ENCODE data around the gene BCL2L12. TPM values are rescaled to one million over a fixed set of nuclear protein-coding genes. Genes with fewer than 3 reads are reported as not detected.

BCL2L12 gene
- total RNA-seq, 1 experiment from 2014 or later = 93.9 TPM

DNA sequence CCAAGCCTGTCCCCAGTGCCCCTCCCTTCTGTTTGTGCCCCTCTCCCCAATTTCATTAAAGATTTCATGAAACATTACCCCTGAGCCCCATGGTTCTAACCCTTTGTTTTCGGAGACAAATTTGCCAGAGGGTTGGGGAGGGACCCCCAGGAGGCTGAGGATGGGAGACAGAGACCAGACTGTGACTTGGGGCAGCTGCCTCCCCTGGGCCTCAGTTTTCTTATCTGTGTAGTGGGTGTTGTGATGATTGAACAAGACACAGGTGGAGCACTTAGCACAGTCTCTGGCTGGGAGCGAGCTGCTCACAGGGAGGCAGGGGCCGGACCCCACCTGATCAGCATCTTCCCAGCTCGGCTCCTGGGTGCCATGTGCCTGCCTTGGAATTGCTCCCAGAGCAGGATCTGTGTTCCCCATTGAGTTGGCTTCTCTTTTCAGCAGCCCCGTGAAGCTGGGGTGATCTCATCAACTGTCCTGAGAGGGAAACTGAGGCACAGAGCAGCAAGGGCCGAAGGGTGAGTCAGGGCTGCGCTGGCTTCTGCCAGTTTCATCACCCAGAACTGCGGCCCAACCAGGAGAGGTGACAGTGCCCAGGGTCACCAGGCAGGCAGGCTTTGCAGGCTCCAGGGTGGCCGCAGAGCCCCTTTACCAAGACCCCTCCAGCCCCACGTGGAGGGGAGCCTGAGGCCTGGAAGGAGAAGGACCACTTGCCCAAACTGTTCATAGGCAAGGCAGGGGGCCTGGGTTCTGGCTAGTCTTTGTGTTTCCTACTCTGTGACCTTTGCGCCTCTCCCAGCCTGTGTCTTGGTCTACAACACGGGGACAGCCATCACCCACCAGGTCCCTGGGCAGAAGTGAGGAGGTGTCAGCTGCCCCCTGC lies 6.9 kb upstream of the BCL2L12 start:
- Histone ChIP-seq H3K4me2 (ENCODE audit: low read length) (no peak overlapping the region), H3K27me3 (ENCODE audit: insufficient read depth, low read length) (no peaks in the 10 kb centered on the region), H3K4me3 (replicated peaks in 1 of 2; ENCODE audit: low read depth in 1 of 2, low read length in 2 of 2) (no peak overlapping the region), H3K36me3 (ENCODE audit: control insufficient read depth in 1 of 2, insufficient read depth in 2 of 2, low read length in 2 of 2) (peaks cover 21 to 69% of the 10 kb centered on the region in 2 experiments; a peak in 3 of 4 replicates), H3K79me2 (ENCODE audit: insufficient read depth, low read length) (peaks cover 13% of the 10 kb centered on the region; the same call in 1 of the 2 replicates), H3K27ac (ENCODE audit: low read depth, low read length) (no peak overlapping the region), H4K20me1 (ENCODE audit: insufficient read depth) (no peaks in the 10 kb centered on the region), H3K9me2 (ENCODE audit: insufficient read depth) (no peaks in the 10 kb centered on the region), H3K9ac (ENCODE audit: low read length) (no peak overlapping the region), H3K4me1 (ENCODE audit: control insufficient read depth in 1 of 2, insufficient read depth in 2 of 2, low read length in 2 of 2) (peaks cover 0 to 7% of the 10 kb centered on the region in 2 experiments; a peak in 3 of 4 replicates), H2AFZ (ENCODE audit: low read depth, low read length, poor library complexity, severe bottlenecking) (no peak overlapping the region), H3K9me3 (ENCODE audit: control insufficient read depth in 1 of 2, insufficient read depth in 1 of 2, low read depth in 1 of 2, low read length in 2 of 2) (no peaks in the 10 kb centered on the region)
- POLR2A ChIA-PET = interaction anchor here (0.9 to 2.8 kb wide), 2 partner anchors 9 to 19 kb away, joined by 3 to 8 read pairs; partner anchors contain the start of gene RRAS
- CTCF ChIA-PET = no interaction called here
- DNase-seq (ENCODE audit: low read depth, low spot score) (no peak), ATAC-seq (no peak)
- RAD21 ChIA-PET (ENCODE audit: low non-redundant PET in 1 of 2, low total read pairs in 2 of 2, uncharacterized antibody in 2 of 2, unreplicated experiment in 2 of 2) = no interaction called here
- intact Hi-C loops (cut with micrococcal nuclease) = no loop called here
- BruUV-seq (replicated peaks) = no TSS peak
- TF ChIP-seq JUND (IDR thresholded peaks at IDR 0.05) (no peak), SP1 (IDR thresholded peaks at IDR 0.05; ENCODE audit: low read depth) (no peak), EZH2phosphoT487 (IDR thresholded peaks at IDR 0.05; ENCODE audit: borderline replicate concordance) (no peak), SRF (IDR thresholded peaks at IDR 0.05; ENCODE audit: low read depth) (no peak), YY1 (IDR thresholded peaks at IDR 0.05; ENCODE audit: extremely low read depth, insufficient replicate concordance, low read depth, low read length) (no peak), ZFX (IDR thresholded peaks at IDR 0.05) (no peak), POLR2A (IDR thresholded peaks at IDR 0.05; ENCODE audit: borderline replicate concordance, extremely low read depth, insufficient read depth, insufficient read length) (no peak), SIN3A (IDR thresholded peaks at IDR 0.05; ENCODE audit: low read depth) (no peak), ELF1 (IDR thresholded peaks at IDR 0.05; ENCODE audit: borderline replicate concordance, low read depth) (no peak), ZBTB33 (IDR thresholded peaks at IDR 0.05; ENCODE audit: extremely low read depth, insufficient replicate concordance, low read length) (no peak), EGR1 (IDR thresholded peaks at IDR 0.05; ENCODE audit: low read depth) (no peak), TCF7L2 (IDR thresholded peaks at IDR 0.05; ENCODE audit: borderline replicate concordance, extremely low read depth, insufficient read depth, insufficient read length) (no peak), CTCF (IDR thresholded peaks at IDR 0.05 in 2 of 3, conservative IDR thresholded peaks at IDR 0.05 in 1 of 3; ENCODE audit: borderline replicate concordance in 1 of 3, insufficient read depth in 1 of 3, low read depth in 2 of 3, low read length in 2 of 3) (no peak), CEBPB (IDR thresholded peaks at IDR 0.05; ENCODE audit: low read depth) (no peak), FOSL1 (IDR thresholded peaks at IDR 0.05; ENCODE audit: low read depth) (no peak), POLR2AphosphoS5 (IDR thresholded peaks at IDR 0.05; ENCODE audit: low read depth, low read length) (no peak)
- TF ChIP-seq, protein P1, sequence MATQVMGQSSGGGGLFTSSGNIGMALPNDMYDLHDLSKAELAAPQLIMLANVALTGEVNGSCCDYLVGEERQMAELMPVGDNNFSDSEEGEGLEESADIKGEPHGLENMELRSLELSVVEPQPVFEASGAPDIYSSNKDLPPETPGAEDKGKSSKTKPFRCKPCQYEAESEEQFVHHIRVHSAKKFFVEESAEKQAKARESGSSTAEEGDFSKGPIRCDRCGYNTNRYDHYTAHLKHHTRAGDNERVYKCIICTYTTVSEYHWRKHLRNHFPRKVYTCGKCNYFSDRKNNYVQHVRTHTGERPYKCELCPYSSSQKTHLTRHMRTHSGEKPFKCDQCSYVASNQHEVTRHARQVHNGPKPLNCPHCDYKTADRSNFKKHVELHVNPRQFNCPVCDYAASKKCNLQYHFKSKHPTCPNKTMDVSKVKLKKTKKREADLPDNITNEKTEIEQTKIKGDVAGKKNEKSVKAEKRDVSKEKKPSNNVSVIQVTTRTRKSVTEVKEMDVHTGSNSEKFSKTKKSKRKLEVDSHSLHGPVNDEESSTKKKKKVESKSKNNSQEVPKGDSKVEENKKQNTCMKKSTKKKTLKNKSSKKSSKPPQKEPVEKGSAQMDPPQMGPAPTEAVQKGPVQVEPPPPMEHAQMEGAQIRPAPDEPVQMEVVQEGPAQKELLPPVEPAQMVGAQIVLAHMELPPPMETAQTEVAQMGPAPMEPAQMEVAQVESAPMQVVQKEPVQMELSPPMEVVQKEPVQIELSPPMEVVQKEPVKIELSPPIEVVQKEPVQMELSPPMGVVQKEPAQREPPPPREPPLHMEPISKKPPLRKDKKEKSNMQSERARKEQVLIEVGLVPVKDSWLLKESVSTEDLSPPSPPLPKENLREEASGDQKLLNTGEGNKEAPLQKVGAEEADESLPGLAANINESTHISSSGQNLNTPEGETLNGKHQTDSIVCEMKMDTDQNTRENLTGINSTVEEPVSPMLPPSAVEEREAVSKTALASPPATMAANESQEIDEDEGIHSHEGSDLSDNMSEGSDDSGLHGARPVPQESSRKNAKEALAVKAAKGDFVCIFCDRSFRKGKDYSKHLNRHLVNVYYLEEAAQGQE (IDR thresholded peaks at IDR 0.05; ENCODE audit: low read depth) = no peak
- TF ChIP-seq, protein P2, sequence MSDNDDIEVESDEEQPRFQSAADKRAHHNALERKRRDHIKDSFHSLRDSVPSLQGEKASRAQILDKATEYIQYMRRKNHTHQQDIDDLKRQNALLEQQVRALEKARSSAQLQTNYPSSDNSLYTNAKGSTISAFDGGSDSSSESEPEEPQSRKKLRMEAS (IDR thresholded peaks at IDR 0.05) = no peak
- TF ChIP-seq, protein P3, sequence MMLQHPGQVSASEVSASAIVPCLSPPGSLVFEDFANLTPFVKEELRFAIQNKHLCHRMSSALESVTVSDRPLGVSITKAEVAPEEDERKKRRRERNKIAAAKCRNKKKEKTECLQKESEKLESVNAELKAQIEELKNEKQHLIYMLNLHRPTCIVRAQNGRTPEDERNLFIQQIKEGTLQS (IDR thresholded peaks at IDR 0.05) = no peak
